Measurements from ENCODE around the gene DLG2. TPM values are rescaled to one million over a fixed set of nuclear protein-coding genes. Genes with fewer than 3 reads are reported as not detected.
"Not testable (repeated sequence)": the region's sequence is repeated elsewhere in the genome, so short reads cannot be mapped to it uniquely, and the experiment has no call there.

Gene DLG2
- total RNA-seq, 1 donor from 2014 or later: 5.9 TPM

DNA sequence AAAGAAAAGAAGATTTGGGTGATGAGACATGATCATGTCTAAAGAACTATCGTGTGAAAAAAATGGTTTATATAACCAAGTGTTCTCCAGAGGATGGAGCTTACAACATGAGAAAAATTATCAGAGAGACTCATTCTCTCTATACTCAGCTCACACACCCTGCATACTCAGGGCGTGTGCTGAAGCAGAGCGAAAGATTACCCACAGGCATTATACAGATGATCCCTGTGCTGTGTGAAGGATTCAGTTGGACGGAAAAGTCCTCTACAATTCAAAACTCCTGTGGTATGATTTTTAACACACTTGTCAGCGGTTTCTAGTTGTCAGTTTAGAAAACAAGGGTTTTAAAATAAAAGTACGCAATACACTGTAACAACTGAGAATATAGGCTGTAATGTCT lies 267.3 kb downstream of the DLG2 start:
- no peak for DNase-seq (ENCODE audit: extremely low spot score, unreplicated experiment)
- no peaks in the 10 kb centered on the region for H3K9me3 Mint-ChIP-seq
- no peak overlapping the region for H3K4me3 Mint-ChIP-seq
- no peaks in the 10 kb centered on the region for H3K36me3 Mint-ChIP-seq
- no peak overlapping the region for H3K27ac Mint-ChIP-seq
- no peaks in the 10 kb centered on the region for H3K27me3 Mint-ChIP-seq
- TF ChIP-seq, protein P1, sequence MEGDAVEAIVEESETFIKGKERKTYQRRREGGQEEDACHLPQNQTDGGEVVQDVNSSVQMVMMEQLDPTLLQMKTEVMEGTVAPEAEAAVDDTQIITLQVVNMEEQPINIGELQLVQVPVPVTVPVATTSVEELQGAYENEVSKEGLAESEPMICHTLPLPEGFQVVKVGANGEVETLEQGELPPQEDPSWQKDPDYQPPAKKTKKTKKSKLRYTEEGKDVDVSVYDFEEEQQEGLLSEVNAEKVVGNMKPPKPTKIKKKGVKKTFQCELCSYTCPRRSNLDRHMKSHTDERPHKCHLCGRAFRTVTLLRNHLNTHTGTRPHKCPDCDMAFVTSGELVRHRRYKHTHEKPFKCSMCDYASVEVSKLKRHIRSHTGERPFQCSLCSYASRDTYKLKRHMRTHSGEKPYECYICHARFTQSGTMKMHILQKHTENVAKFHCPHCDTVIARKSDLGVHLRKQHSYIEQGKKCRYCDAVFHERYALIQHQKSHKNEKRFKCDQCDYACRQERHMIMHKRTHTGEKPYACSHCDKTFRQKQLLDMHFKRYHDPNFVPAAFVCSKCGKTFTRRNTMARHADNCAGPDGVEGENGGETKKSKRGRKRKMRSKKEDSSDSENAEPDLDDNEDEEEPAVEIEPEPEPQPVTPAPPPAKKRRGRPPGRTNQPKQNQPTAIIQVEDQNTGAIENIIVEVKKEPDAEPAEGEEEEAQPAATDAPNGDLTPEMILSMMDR (conservative IDR thresholded peaks at IDR 0.05): no peak
- no peaks in the 10 kb centered on the region for H3K4me1 Mint-ChIP-seq (ENCODE audit: unreplicated experiment)

GRCh38 chr11:85355921-85356320 lies 271.2 kb downstream of the DLG2 start:
- no peaks in the 10 kb centered on the region for H3K9me3 Mint-ChIP-seq
- H3K27me3 Mint-ChIP-seq: no peaks in the 10 kb centered on the region
- H3K27ac Mint-ChIP-seq: no peak overlapping the region
- H3K4me3 Mint-ChIP-seq: no peak overlapping the region
- TF ChIP-seq, protein P1 (conservative IDR thresholded peaks at IDR 0.05): no peak
- H3K36me3 Mint-ChIP-seq: no peaks in the 10 kb centered on the region
- no peak for DNase-seq (ENCODE audit: extremely low spot score, unreplicated experiment)
- no peaks in the 10 kb centered on the region for H3K4me1 Mint-ChIP-seq (ENCODE audit: unreplicated experiment)

GRCh38 chr11:85349539-85349938 lies 277.6 kb downstream of the DLG2 start:
- H3K27ac Mint-ChIP-seq: not testable (repeated sequence)

GRCh38 chr11:85348945-85349344 lies 278.2 kb downstream of the DLG2 start:
- Mint-ChIP-seq H3K4me3 (no peak overlapping the region), H3K36me3 (no peaks in the 10 kb centered on the region), H3K27me3 (no peaks in the 10 kb centered on the region), H3K9me3 (no peaks in the 10 kb centered on the region), H3K4me1 (ENCODE audit: unreplicated experiment) (no peaks in the 10 kb centered on the region), H3K27ac (no peak overlapping the region)
- TF ChIP-seq, protein P1 (conservative IDR thresholded peaks at IDR 0.05): no peak
- DNase-seq (ENCODE audit: extremely low spot score, unreplicated experiment): no peak

More at GRCh38 chr11:85349539-85349938, 277.6 kb downstream of the DLG2 start:
- H3K9me3 Mint-ChIP-seq; H3K4me1 Mint-ChIP-seq (ENCODE audit: unreplicated experiment); DNase-seq (ENCODE audit: extremely low spot score, unreplicated experiment); H3K27me3 Mint-ChIP-seq; H3K4me3 Mint-ChIP-seq; H3K36me3 Mint-ChIP-seq: not testable (repeated sequence)

GRCh38 chr11:85347291-85347690 lies 279.9 kb downstream of the DLG2 start:
- Mint-ChIP-seq H3K4me1 (ENCODE audit: unreplicated experiment) (no peaks in the 10 kb centered on the region), H3K36me3 (no peaks in the 10 kb centered on the region), H3K27ac (no peak overlapping the region), H3K27me3 (no peaks in the 10 kb centered on the region), H3K4me3 (no peak overlapping the region), H3K9me3 (no peaks in the 10 kb centered on the region)
- DNase-seq (ENCODE audit: extremely low spot score, unreplicated experiment): no peak
- TF ChIP-seq, protein P1 (conservative IDR thresholded peaks at IDR 0.05): no peak

DNA sequence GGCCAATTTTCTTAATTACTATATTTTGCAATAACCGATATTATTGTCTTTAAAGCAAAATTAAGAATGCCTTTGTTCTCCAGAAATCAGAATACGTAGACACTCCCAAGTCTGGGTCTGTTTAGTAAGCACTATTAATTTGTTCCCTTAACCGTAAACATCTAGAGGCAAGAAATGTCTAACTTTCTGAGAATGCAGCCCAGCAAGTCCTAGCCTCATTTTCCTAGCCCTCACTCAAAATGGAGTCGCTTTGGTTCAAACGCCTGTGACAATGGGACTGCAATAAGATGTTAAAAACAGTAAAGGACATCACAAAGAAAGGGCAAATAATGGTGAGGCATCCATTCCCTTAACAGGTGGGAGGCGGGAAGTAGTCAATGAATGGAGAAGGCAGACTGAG lies 280.7 kb downstream of the DLG2 start:
- Mint-ChIP-seq H3K36me3 (no peaks in the 10 kb centered on the region), H3K9me3 (no peaks in the 10 kb centered on the region), H3K27me3 (no peaks in the 10 kb centered on the region), H3K27ac (no peak overlapping the region), H3K4me3 (no peak overlapping the region), H3K4me1 (ENCODE audit: unreplicated experiment) (no peaks in the 10 kb centered on the region)
- TF ChIP-seq, protein P1 (conservative IDR thresholded peaks at IDR 0.05): no peak
- no peak for DNase-seq (ENCODE audit: extremely low spot score, unreplicated experiment)

- H3K27ac Mint-ChIP-seq; H3K4me3 Mint-ChIP-seq; H3K4me1 Mint-ChIP-seq (ENCODE audit: unreplicated experiment); H3K27me3 Mint-ChIP-seq; H3K36me3 Mint-ChIP-seq; DNase-seq (ENCODE audit: extremely low spot score, unreplicated experiment); H3K9me3 Mint-ChIP-seq: not testable (repeated sequence)
Measured at GRCh38 chr11:85340846-85341245, 286.3 kb downstream of the DLG2 start.
